DMS 273 (cell line): ENCODE results near the gene CES5A.
"Not testable (repeated sequence)": the region's sequence is repeated elsewhere in the genome, so short reads cannot be mapped to it uniquely, and the experiment has no call there.

Experiments
- DNase-seq: peaks from one replicate; lab custom pipeline; 2025; ENCODE audit not compliant: unreplicated experiment; lab: John Stamatoyannopoulos, UW

The CES5A gene

GRCh38 chr16:55832425-55832772 is 42.8 kb downstream of the CES5A start:
- DNase-seq: no peak

GRCh38 chr16:55830658-55831294 is 44.4 kb downstream of the CES5A start:
- DNase-seq: no peak

GRCh38 chr16:55829232-55829631 is 45.9 kb downstream of the CES5A start:
- not testable (repeated sequence) for DNase-seq

- no peak for DNase-seq
Measured at GRCh38 chr16:55828680-55829079, 46.5 kb downstream of the CES5A start.

GRCh38 chr16:55825115-55825728 is 50.0 kb downstream of the CES5A start:
- DNase-seq: no peak

- no peak for DNase-seq
Measured at GRCh38 chr16:55824473-55825000, 50.6 kb downstream of the CES5A start.

- DNase-seq: no peak
Measured at GRCh38 chr16:55822280-55822810, 52.8 kb downstream of the CES5A start.

- no peak for DNase-seq
Measured at GRCh38 chr16:55821210-55821609, 54.0 kb downstream of the CES5A start.

GRCh38 chr16:55820615-55821014 is 54.6 kb downstream of the CES5A start:
- no peak for DNase-seq

GRCh38 chr16:55817236-55817912 is 57.8 kb downstream of the CES5A start:
- no peak for DNase-seq

GRCh38 chr16:55816222-55816621 is 59.0 kb downstream of the CES5A start:
- not testable (repeated sequence) for DNase-seq

- DNase-seq: no peak
Measured at GRCh38 chr16:55815320-55815719, 59.9 kb downstream of the CES5A start.

GRCh38 chr16:55814174-55814573 is 61.0 kb downstream of the CES5A start:
- not testable (repeated sequence) for DNase-seq

GRCh38 chr16:55813730-55814129 is 61.4 kb downstream of the CES5A start:
- not testable (repeated sequence) for DNase-seq

- no peak for DNase-seq
Measured at GRCh38 chr16:55812951-55813350, 62.2 kb downstream of the CES5A start.

- no peak for DNase-seq
Measured at GRCh38 chr16:55811811-55812210, 63.4 kb downstream of the CES5A start.

- no peak for DNase-seq
Measured at GRCh38 chr16:55810451-55810961, 64.7 kb downstream of the CES5A start.

GRCh38 chr16:55809851-55810250 is 65.3 kb downstream of the CES5A start:
- DNase-seq: no peak

- no peak for DNase-seq
Measured at GRCh38 chr16:55809386-55809785, 65.8 kb downstream of the CES5A start.

- DNase-seq: not testable (repeated sequence)
Measured at GRCh38 chr16:55808286-55808685, 66.9 kb downstream of the CES5A start.

- DNase-seq: not testable (repeated sequence)
Measured at GRCh38 chr16:55805104-55805503, 70.1 kb downstream of the CES5A start.

- not testable (repeated sequence) for DNase-seq
Measured at GRCh38 chr16:55803681-55804080, 71.5 kb downstream of the CES5A start.
